Fibroblast of skin of left quadriceps (primary cell): ENCODE data around the gene FOXI3.

Experiments used
- DNase-seq, 2 experiments: peaks; one replicate each; pipeline ENCODE4 v3.0.0-alpha.2; 2013; ENCODE audit warnings: low read depth in 2 of 2

FOXI3 gene

DNA sequence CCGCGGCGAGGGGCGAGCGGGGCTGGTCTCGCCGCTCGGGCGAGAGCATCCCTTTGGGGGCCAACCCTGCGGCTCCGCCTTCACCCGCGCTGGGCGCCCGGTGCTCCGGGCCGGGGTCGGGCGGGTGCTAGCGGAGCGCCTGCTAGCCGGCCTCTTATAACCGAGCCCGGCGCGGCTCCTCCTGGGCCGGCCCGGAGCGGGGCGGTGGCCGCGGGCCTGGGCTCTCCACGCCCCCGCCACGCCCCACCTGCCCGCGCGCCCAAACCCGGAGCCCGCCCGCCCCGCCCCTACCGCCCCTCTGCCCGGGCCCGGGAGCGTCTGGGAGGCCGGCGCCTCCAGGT lies at the start of gene FOXI3:
TSS of gene FOXI3 (minus strand) at position 129 of the 341 bp plus-strand sequence. CDS start 158 bp downstream, outside the sequence.
- no peak for DNase-seq

GRCh38 chr2:88500691-88501090 lies 48.2 kb upstream of the FOXI3 start:
- DNase-seq, result no peak

DNA sequence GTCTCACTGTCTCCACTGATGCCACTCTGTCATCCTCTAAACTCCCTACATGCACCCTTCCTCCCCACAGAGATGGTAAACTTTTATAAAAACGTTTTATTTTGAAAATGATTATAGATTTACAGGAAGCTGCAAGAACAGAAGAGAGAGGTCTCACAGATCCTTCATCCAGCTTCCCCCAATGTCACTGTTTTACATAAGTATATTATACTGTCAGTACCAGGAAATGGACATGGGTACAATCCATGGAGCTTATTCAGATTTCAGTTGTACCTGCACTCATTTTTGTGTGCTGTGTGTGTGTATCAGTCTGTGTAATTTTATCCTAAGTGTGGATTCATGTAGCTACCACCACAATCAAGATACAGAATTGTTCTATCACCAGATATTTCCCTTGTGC lies 46.7 kb upstream of the FOXI3 start:
- no peak for DNase-seq

- DNase-seq, result no peak
Observed at GRCh38 chr2:88493481-88493880, 41.0 kb upstream of the FOXI3 start.

- no peak for DNase-seq
Observed at GRCh38 chr2:88492002-88492401, 39.5 kb upstream of the FOXI3 start.

- no peak for DNase-seq
Observed at GRCh38 chr2:88489181-88489580, 36.7 kb upstream of the FOXI3 start.

DNA sequence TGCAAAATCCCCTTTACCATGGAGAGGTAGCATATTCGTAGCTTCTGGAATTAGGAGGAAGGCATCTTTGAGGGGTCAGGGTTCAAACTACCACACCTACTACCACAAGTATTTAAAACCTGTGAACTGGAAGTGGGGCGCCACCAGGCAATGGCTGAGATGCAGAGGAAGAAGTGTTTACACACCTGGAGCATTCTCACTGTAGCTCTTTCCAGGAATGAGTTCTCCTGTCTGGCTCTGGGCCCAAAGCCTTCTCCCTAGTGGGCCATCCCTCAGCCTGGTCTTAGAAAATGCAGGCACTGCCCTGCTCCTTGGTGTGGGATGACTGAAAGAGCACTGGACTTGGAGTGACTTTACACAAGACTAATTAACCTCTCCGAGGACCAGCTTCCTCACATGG lies 30.7 kb upstream of the FOXI3 start:
- DNase-seq, result no peak

GRCh38 chr2:88481691-88482336 lies 29.3 kb upstream of the FOXI3 start:
- DNase-seq, result no peak

DNA sequence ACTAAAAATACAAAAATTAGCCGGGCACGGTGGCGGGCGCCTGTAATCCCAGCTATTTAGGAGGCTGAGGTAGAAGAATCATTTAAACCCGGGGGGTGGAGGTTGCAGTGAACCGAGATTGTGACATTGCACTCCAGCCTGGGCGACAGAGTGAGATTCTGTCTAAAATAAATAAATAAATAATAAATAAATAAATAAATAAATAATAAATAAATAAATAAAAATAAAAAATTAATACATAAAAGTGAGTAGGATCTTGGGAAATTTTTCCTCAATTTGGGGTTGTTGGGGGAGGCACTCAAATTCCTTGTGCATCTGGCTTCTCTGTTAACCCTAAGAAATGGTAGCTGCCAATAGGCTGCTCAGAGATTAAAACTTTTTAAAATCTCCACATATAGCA lies 20.3 kb upstream of the FOXI3 start:
- DNase-seq, result no peak

DNA sequence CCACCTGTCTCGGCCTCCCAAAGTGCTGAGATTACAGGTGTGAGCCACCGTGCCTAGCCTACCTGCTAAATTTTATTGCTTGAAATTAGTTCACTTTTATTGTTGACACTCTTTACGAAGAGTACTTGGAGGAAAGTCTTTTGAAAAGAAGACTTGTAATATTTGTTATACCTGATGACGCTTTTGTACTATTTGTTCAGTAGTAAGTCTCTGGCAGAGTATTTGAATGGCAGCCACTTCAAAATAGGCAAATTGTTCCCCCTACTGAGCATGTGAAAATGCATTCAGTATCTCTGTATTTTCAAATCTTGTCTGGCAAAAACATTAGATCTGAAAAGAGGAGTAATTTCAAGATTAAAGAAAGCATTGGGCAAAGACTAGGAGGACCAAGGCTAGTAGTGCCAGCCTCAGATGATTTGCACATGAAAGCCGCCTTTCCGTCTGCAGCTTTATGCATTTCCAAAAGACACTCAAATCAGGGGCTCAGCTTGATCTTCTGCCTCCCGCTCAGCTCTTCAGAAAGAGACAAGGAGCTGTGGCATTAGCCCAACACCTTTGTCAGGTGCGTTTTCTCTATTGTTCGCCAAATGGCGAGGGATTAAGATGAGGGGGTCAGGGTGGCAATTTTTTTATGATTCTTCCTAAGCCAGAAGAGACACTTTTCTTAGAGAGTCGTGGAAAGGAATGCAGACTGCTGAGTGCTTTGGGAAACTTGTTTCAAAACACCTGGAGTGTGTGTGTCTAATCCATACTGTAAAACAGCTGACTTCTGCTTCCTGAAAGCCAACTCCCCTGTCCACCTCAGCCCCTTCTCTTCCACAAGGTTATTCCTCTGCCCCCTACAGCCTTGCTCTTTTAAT lies 18.8 kb upstream of the FOXI3 start:
- no peak for DNase-seq

- no peak for DNase-seq
Observed at GRCh38 chr2:88469202-88470114, 17.0 kb upstream of the FOXI3 start.

DNA sequence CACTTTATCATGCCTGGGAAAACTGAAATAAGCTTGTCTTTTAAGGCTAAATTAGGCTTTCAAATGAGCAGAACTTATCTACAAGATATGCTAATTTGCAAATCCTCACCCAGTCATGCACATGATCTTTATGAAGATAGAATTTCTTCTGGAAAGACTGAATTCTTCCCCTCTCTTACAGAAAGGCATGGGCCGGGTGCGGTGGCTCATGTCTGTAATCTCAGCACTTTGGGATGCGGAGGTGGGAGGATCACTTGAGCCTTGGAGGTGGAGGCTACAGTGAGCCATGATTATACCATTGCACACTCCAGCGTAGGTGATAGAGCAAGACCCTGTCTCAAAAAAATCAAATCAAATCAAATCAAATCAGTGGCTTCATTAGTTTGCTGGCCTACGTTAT lies 11.7 kb upstream of the FOXI3 start:
- no peak for DNase-seq

GRCh38 chr2:88458633-88459032 lies 6.1 kb upstream of the FOXI3 start:
- no peak for DNase-seq

GRCh38 chr2:88452980-88453582 lies 588 bp upstream of the FOXI3 start:
- DNase-seq, result no peak

GRCh38 chr2:88451811-88452564 lies 505 bp downstream of the FOXI3 start:
- DNase-seq, result no peak

- no peak for DNase-seq
Observed at GRCh38 chr2:88450925-88451810, 1.3 kb downstream of the FOXI3 start.

DNA sequence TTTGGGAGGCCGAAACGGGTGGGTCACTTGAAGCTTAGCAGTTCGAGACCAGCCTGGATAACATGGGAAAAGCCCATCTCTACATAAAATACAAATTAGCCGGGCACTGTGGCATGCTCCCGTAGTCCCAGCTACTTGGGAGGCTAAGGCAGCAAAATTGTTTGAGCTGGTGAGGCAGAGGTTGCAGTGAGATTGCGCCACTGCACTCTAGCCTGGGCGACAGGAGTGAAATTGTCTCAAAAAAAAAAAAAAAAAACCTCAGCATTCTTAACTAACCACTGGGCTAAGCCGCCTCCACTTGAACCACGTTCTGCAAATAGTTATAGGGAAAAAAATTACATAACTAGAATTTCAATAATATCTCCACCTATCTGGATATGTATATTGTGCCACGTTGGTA lies 2.3 kb downstream of the FOXI3 start:
- DNase-seq, result no peak

- no peak for DNase-seq
Observed at GRCh38 chr2:88448248-88448647, 4.2 kb downstream of the FOXI3 start.

DNA sequence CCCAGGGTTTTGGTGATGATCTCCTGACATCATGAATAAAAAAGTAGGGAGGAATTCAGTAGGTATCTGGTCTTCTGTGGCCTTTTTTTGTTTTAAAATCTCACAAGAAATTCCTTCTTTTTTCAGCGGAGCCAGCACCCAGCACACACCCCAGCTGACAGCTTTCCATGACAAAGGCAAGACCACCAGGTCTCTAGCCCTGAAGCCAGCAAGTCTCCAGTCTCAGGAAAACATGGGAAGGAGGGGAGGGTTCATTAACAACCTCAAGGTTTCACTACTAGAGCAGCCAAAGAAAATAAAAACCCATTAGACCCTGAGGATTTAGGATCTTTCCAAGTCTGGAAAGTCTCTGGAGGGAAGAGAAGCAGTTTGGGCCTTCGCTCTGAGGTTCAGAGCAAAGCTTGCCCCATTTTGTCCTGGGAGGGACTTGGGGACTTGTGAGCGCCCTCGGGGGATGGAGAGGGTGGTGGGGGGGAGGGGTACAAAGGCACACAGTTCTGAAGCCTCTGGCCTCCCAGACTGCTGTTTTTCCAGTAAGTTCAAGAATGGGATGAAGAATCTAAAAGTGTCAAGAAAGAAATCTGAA lies 9.0 kb downstream of the FOXI3 start:
- DNase-seq, result no peak

DNA sequence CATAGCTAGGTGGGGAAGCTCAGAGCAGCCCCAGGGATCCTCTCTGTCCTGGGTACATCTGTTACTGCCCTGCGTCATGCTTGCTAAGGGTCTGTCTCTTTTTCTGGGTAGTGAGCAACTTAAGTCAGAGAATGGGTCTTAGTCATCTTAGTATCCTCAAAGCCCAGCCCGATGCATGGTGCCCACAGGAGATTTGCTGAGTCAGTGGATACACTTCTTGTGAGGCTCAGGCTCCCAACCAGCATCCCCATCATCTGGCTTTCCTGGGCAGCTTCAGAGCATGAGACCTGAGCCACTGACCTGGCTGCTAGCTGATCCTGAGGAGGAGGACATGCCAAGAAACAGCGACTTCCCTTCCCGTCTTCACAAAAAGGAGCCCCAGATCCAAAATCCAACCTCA lies 10.0 kb downstream of the FOXI3 start:
- DNase-seq, result no peak
